K562 (cell line): ENCODE measurements around the gene DOCK1.

Experiments
- CHD2 ChIP-seq: IDR thresholded peaks from 2 replicates; pipeline ENCODE4 v1.6.1; 2011; ENCODE audit warnings: low read depth, low read length
- NR4A1 ChIP-seq, 2 experiments: fragments of 250-450 bp in 1 of 2; fragments of 450-650 bp in 1 of 2; sonication (Bioruptor Pico) in 1 of 2; IDR thresholded peaks; 2 replicates each; pipeline versions ENCODE4 v1.4.0 to v1.6.1; 2016 to 2020; ENCODE audit warnings: mild to moderate bottlenecking in 2 of 2, missing compliant biosample characterization in 1 of 2, missing genetic modification characterization in 1 of 2, moderate library complexity in 1 of 2
- SLC30A9 ChIP-seq: fragments of 250-450 bp; sonication (Bioruptor Pico); IDR thresholded peaks from 2 replicates; pipeline ENCODE4 v1.8.0; 2022; ENCODE audit warnings: mild to moderate bottlenecking, moderate library complexity
- SMARCA4 ChIP-seq: fragments of 450-650 bp; IDR thresholded peaks from 2 replicates; pipeline ENCODE4 v1.6.1; 2016
- TF ChIP-seq, protein P1 (sequence below): fragments of 200-800 bp; sonication (Bioruptor generic); IDR thresholded peaks from 2 replicates; pipeline ENCODE4 v1.6.1; 2017; ENCODE audit warnings: missing genetic modification characterization, missing compliant biosample characterization
- TF ChIP-seq, protein P2 (sequence below), 3 experiments: IDR thresholded peaks in 2 of 3; conservative IDR thresholded peaks in 1 of 3; 2 replicates each; pipeline ENCODE4 v1.5.1; 2011 to 2012; ENCODE audit warnings: low read length in 3 of 3, mild to moderate bottlenecking in 3 of 3, control low read depth in 2 of 3, improper control_type of control experiment in 1 of 3, inconsistent platforms in 1 of 3, low read depth in 1 of 3, mixed read lengths in 1 of 3, moderate library complexity in 1 of 3; ENCODE audit not compliant: insufficient read depth in 2 of 3

DNA sequence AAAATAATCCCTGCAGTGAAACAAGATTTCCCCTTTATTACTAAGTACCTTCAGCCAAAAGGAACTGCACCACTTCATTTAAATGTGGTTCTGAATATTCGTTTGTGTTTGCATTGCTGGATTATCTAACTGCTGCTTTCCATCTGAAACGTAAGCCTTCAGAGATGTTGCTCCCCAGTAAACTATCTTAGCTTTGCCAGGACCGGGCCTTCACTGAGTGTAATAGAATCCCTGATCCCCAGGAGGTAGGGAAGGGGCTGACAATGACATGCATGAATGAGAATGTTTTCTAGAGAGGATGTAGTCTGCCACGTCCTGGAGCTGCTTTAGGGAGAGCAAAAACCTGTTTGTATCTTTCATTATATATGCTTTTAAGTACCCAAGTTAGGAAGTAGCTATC is 310.6 kb downstream of the DOCK1 start:
- no peak for TF ChIP-seq SLC30A9 (CRISPR knock-in tag)
- TF ChIP-seq, protein P1, sequence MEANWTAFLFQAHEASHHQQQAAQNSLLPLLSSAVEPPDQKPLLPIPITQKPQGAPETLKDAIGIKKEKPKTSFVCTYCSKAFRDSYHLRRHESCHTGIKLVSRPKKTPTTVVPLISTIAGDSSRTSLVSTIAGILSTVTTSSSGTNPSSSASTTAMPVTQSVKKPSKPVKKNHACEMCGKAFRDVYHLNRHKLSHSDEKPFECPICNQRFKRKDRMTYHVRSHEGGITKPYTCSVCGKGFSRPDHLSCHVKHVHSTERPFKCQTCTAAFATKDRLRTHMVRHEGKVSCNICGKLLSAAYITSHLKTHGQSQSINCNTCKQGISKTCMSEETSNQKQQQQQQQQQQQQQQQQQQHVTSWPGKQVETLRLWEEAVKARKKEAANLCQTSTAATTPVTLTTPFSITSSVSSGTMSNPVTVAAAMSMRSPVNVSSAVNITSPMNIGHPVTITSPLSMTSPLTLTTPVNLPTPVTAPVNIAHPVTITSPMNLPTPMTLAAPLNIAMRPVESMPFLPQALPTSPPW (CRISPR knock-in tag): no peak
- TF ChIP-seq CHD2: no peak
- TF ChIP-seq, protein P2, sequence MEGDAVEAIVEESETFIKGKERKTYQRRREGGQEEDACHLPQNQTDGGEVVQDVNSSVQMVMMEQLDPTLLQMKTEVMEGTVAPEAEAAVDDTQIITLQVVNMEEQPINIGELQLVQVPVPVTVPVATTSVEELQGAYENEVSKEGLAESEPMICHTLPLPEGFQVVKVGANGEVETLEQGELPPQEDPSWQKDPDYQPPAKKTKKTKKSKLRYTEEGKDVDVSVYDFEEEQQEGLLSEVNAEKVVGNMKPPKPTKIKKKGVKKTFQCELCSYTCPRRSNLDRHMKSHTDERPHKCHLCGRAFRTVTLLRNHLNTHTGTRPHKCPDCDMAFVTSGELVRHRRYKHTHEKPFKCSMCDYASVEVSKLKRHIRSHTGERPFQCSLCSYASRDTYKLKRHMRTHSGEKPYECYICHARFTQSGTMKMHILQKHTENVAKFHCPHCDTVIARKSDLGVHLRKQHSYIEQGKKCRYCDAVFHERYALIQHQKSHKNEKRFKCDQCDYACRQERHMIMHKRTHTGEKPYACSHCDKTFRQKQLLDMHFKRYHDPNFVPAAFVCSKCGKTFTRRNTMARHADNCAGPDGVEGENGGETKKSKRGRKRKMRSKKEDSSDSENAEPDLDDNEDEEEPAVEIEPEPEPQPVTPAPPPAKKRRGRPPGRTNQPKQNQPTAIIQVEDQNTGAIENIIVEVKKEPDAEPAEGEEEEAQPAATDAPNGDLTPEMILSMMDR (IDR thresholded peaks at IDR 0.05 in 2 of 3, conservative IDR thresholded peaks at IDR 0.05 in 1 of 3; ENCODE audit: insufficient read depth in 2 of 3, low read depth in 1 of 3, low read length in 3 of 3): no peak
- TF ChIP-seq SMARCA4: no peak
- no peak for TF ChIP-seq NR4A1 (CRISPR knock-in tag; IDR thresholded peaks at IDR 0.05)
- TF ChIP-seq NR4A1 (tag; IDR thresholded peaks at IDR 0.05): no peak
